ENCODE data around the gene GSX2.
"Not testable (repeated sequence)": the region's sequence is repeated elsewhere in the genome, so short reads cannot be mapped to it uniquely, and the experiment has no call there.

DNA sequence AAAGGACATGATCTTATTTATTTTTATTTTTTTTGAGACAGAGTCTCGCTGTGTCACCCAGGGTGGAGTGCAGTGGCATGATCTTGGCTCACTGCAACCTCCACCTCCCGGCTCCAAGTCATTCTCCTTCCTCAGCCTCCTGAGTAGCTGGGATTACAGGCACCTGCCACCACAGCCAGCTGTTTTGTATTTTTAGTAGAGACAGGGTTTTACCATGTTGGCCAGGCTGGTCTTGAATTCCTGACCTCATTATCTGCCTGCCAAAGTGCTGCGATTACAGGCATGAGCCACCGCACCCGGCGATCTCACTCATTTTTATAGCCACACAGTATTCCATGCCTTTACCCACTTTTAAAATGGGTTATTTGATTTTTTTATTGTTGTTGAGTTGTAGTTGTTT lies 16.3 kb downstream of the GSX2 start:
- TF ChIP-seq POLR2AphosphoS5 (IDR thresholded peaks at IDR 0.05; ENCODE audit: low read depth, low read length); EZH2phosphoT487 (IDR thresholded peaks at IDR 0.05; ENCODE audit: borderline replicate concordance); POLR2A (IDR thresholded peaks at IDR 0.05; ENCODE audit: borderline replicate concordance, extremely low read depth, insufficient read depth, insufficient read length): not testable (repeated sequence)
- TF ChIP-seq, protein P1, sequence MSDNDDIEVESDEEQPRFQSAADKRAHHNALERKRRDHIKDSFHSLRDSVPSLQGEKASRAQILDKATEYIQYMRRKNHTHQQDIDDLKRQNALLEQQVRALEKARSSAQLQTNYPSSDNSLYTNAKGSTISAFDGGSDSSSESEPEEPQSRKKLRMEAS (IDR thresholded peaks at IDR 0.05) = not testable (repeated sequence)

All from HCT116 (cell line).